ENCODE measurements around the gene GRSF1. TPM values are rescaled to one million over a fixed set of nuclear protein-coding genes. Genes with fewer than 3 reads are reported as not detected.
"Not testable (repeated sequence)": the region's sequence is repeated elsewhere in the genome, so short reads cannot be mapped to it uniquely, and the experiment has no call there.

GRSF1 gene
- total RNA-seq, 2 donors from 2014 or later = 107 to 132 TPM

- Mint-ChIP-seq H3K36me3 (ENCODE audit: insufficient read depth in 2 of 2) (no peaks in the 10 kb centered on the region), H3K27me3 (ENCODE audit: low read depth) (no peaks in the 10 kb centered on the region), H3K4me3 (peak overlapping the region; percentile 29 to 45), H3K4me1 (ENCODE audit: low read depth) (peaks cover 41% of the 10 kb centered on the region), H3K9me3 (no peaks in the 10 kb centered on the region), H3K27ac (no peak overlapping the region)
- no peak for ATAC-seq (replicated peaks in 1 of 2)
- peak in 1 of 2 donors; percentile 36 for DNase-seq
These were observed 4.5 kb upstream of the GRSF1 start for GRCh38 chr4:70844180-70844579.

GRCh38 chr4:70842761-70843435 is 3.2 kb upstream of the GRSF1 start:
- no peaks in the 10 kb centered on the region for H3K27me3 Mint-ChIP-seq (ENCODE audit: low read depth)
- no peak for DNase-seq
- ATAC-seq (replicated peaks in 1 of 2) = peak; percentile 6 to 28
- H3K36me3 Mint-ChIP-seq (ENCODE audit: insufficient read depth in 2 of 2) = peaks cover 0 to 4% of the 10 kb centered on the region in 2 donors
- H3K4me1 Mint-ChIP-seq (ENCODE audit: low read depth) = peaks cover 51% of the 10 kb centered on the region
- H3K9me3 Mint-ChIP-seq = no peaks in the 10 kb centered on the region
- H3K4me3 Mint-ChIP-seq = peak overlapping the region; percentile 39 to 52
- peak overlapping the region; percentile 22 for H3K27ac Mint-ChIP-seq

DNA sequence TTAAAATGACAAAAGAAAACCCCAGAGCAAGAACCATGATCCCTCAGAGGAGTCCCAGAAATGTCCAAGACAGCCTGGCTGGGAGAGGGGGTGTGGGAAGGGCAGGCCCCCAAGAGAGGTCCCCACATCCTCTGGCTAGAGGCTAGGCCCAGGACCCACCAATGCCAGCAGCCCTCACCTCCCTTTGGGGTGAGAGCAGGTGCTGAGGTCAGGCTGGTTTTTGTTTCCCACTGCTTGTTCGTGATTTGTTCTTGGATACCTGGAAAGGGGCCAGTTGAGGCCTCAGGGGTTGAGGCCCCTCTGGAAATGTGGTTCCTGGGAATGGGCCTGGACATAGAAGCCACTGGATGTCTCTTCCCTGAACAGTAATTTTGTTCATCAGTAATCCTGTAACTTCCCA is 2.3 kb upstream of the GRSF1 start:
- peaks cover 53% of the 10 kb centered on the region for H3K4me1 Mint-ChIP-seq (ENCODE audit: low read depth)
- no peak for DNase-seq
- no peaks in the 10 kb centered on the region for H3K27me3 Mint-ChIP-seq (ENCODE audit: low read depth)
- no peak for ATAC-seq (replicated peaks in 1 of 2)
- H3K27ac Mint-ChIP-seq = peak overlapping the region; percentile 22
- H3K4me3 Mint-ChIP-seq = no peak overlapping the region
- H3K36me3 Mint-ChIP-seq (ENCODE audit: insufficient read depth in 2 of 2) = peaks cover 2 to 4% of the 10 kb centered on the region in 2 donors
- H3K9me3 Mint-ChIP-seq = no peaks in the 10 kb centered on the region

GRCh38 chr4:70841211-70841610 is 1.5 kb upstream of the GRSF1 start:
- H3K9me3 Mint-ChIP-seq = no peaks in the 10 kb centered on the region
- no peak for DNase-seq
- peaks cover 60% of the 10 kb centered on the region for H3K4me1 Mint-ChIP-seq (ENCODE audit: low read depth)
- H3K27ac Mint-ChIP-seq = peak overlapping the region; percentile 19
- peaks cover 6 to 7% of the 10 kb centered on the region in 2 donors for H3K36me3 Mint-ChIP-seq (ENCODE audit: insufficient read depth in 2 of 2)
- peak overlapping the region; percentile 5 to 62 for H3K4me3 Mint-ChIP-seq
- ATAC-seq (replicated peaks in 1 of 2) = no peak
- no peaks in the 10 kb centered on the region for H3K27me3 Mint-ChIP-seq (ENCODE audit: low read depth)

- H3K27me3 Mint-ChIP-seq (ENCODE audit: low read depth); DNase-seq; ATAC-seq (replicated peaks in 1 of 2); H3K4me3 Mint-ChIP-seq; H3K36me3 Mint-ChIP-seq (ENCODE audit: insufficient read depth in 2 of 2); H3K9me3 Mint-ChIP-seq: not testable (repeated sequence)
- peak overlapping the region; percentile 15 for H3K27ac Mint-ChIP-seq
- H3K4me1 Mint-ChIP-seq (ENCODE audit: low read depth) = peaks cover 60% of the 10 kb centered on the region
These were observed 941 bp upstream of the GRSF1 start for GRCh38 chr4:70840631-70841030.

- Mint-ChIP-seq H3K4me3 (peak overlapping the region in 1 of 2 donors; percentile 22), H3K4me1 (ENCODE audit: low read depth) (peaks cover 60% of the 10 kb centered on the region)
- not testable (repeated sequence) for H3K27ac Mint-ChIP-seq; H3K27me3 Mint-ChIP-seq (ENCODE audit: low read depth); H3K36me3 Mint-ChIP-seq (ENCODE audit: insufficient read depth in 2 of 2); H3K9me3 Mint-ChIP-seq
- DNase-seq (peak; percentile 83 to 86), ATAC-seq (replicated peaks in 1 of 2) (peak; percentile 32 to 47)
These were observed 447 bp upstream of the GRSF1 start for GRCh38 chr4:70840137-70840536.

GRCh38 chr4:70838666-70839588 is 763 bp downstream of the GRSF1 start:
- Mint-ChIP-seq H3K27ac (peak overlapping the region; percentile 94), H3K4me1 (ENCODE audit: low read depth) (peaks cover 54% of the 10 kb centered on the region), H3K4me3 (peak overlapping the region; percentile 96 to 99), H3K27me3 (ENCODE audit: low read depth) (no peaks in the 10 kb centered on the region), H3K9me3 (no peaks in the 10 kb centered on the region), H3K36me3 (ENCODE audit: insufficient read depth in 2 of 2) (peaks cover 10 to 13% of the 10 kb centered on the region in 2 donors)
- DNase-seq = peak; percentile 73
- peak; percentile 59 to 60 for ATAC-seq (replicated peaks in 1 of 2)

GRCh38 chr4:70838204-70838603 is 1.5 kb downstream of the GRSF1 start:
- Mint-ChIP-seq H3K36me3 (ENCODE audit: insufficient read depth in 2 of 2) (peaks cover 11 to 15% of the 10 kb centered on the region in 2 donors), H3K4me3 (peak overlapping the region; percentile 96 to 99), H3K27ac (peak overlapping the region; percentile 94), H3K9me3 (no peaks in the 10 kb centered on the region), H3K4me1 (ENCODE audit: low read depth) (peaks cover 47% of the 10 kb centered on the region), H3K27me3 (ENCODE audit: low read depth) (no peaks in the 10 kb centered on the region)
- DNase-seq (no peak), ATAC-seq (replicated peaks in 1 of 2) (no peak)

DNA sequence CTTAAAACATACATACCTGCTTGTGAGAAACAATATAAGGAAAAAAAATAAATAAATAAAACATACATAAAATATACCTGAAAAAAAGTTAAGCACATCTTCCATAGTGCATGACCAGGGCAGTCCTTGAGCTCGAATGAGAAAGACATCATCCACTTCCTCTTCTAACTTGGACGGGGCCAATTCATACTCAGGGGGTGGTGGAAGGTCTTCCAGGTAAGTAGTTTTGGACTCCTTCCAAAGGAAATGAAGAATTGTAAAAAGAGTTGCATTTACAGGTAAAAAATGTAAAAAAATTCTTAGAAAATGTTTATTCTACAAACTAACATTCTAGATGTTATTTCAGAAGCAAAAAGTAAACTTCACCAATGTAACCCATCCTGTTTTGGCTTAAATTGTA is 3.6 kb downstream of the GRSF1 start:
- Mint-ChIP-seq H3K9me3 (no peaks in the 10 kb centered on the region), H3K36me3 (ENCODE audit: insufficient read depth in 2 of 2) (peaks cover 19 to 29% of the 10 kb centered on the region in 2 donors), H3K27me3 (ENCODE audit: low read depth) (no peaks in the 10 kb centered on the region), H3K27ac (peak overlapping the region; percentile 79), H3K4me1 (ENCODE audit: low read depth) (peaks cover 32% of the 10 kb centered on the region), H3K4me3 (peak overlapping the region; percentile 96 to 99)
- DNase-seq (no peak), ATAC-seq (replicated peaks in 1 of 2) (no peak)

DNA sequence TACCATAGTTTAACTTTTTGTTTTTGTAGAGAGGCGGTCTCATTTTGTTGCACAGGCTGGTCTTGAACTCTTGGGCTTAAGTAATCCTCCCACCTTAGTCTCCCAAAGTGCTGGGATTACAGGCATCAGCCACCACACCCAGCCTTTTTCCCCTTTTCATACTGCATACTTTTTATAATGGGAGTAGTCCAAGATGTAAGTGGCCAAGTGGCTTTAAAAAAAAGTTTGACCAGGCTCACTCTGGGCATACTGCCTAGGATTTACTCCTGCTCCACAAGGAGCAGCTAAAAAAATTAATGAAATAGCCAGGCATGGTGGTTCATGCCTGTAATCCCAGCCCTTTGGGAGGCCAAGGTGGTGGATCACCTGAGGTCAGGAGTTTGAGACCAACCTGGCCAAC is 6.0 kb downstream of the GRSF1 start:
- no peaks in the 10 kb centered on the region for H3K27me3 Mint-ChIP-seq (ENCODE audit: low read depth)
- peaks cover 28% of the 10 kb centered on the region for H3K4me1 Mint-ChIP-seq (ENCODE audit: low read depth)
- H3K36me3 Mint-ChIP-seq (ENCODE audit: insufficient read depth in 2 of 2) = peaks cover 18 to 38% of the 10 kb centered on the region in 2 donors
- H3K9me3 Mint-ChIP-seq = no peaks in the 10 kb centered on the region
- no peak overlapping the region for H3K4me3 Mint-ChIP-seq
- no peak for ATAC-seq (replicated peaks in 1 of 2)
- no peak overlapping the region for H3K27ac Mint-ChIP-seq
- no peak for DNase-seq

DNA sequence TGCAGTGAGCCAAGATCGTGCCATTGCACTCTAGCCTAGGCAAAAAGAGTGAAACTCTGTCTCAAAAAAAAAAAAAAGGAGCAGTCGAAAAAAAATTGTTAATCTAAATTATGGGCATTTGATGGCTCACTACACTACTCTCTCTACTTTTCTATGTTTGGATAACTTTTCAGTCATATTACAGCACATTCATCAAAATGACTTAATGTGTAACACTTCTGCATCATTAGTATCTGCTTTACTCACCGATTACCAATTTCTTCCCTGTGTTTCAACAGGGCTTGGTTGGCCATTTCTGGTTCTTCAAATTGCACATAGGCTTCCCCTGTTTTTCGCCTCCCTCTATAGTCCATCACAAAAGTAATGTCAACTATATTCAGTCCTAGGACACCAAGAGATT is 8.4 kb downstream of the GRSF1 start:
- Mint-ChIP-seq H3K4me3 (no peak overlapping the region), H3K27ac (no peak overlapping the region), H3K9me3 (no peaks in the 10 kb centered on the region), H3K4me1 (ENCODE audit: low read depth) (peaks cover 12% of the 10 kb centered on the region), H3K27me3 (ENCODE audit: low read depth) (no peaks in the 10 kb centered on the region), H3K36me3 (ENCODE audit: insufficient read depth in 2 of 2) (peaks cover 17 to 37% of the 10 kb centered on the region in 2 donors)
- DNase-seq (no peak), ATAC-seq (replicated peaks in 1 of 2) (peak in 1 of 2 donors; percentile 53)

- H3K36me3 Mint-ChIP-seq (ENCODE audit: insufficient read depth in 2 of 2) = peaks cover 17 to 48% of the 10 kb centered on the region in 2 donors
- peaks cover 11% of the 10 kb centered on the region for H3K4me1 Mint-ChIP-seq (ENCODE audit: low read depth)
- no peak for ATAC-seq (replicated peaks in 1 of 2)
- no peak for DNase-seq
- H3K27ac Mint-ChIP-seq = peak overlapping the region; percentile 42
- no peaks in the 10 kb centered on the region for H3K9me3 Mint-ChIP-seq
- H3K27me3 Mint-ChIP-seq (ENCODE audit: low read depth) = no peaks in the 10 kb centered on the region
- no peak overlapping the region for H3K4me3 Mint-ChIP-seq
These were observed 9.6 kb downstream of the GRSF1 start for GRCh38 chr4:70830054-70830453.

DNA sequence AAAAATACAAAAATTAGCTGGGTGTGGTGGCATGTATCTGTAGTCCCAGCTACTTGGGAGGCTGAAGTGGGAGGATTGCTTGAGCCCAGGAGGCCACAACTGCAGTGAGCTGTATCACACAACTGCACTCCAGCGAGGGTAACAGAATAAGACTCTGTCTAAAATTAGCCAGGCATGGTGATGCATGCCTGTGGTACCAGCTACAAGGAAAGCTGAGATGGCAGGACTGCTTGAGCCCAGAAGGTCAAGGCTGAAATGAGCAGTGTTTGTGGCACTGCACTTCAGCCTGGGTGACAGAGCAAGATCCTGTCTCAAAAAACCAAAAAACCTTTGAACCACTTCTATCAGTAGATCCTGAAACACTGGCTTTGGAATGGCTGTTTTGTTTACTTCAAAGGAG is 10.2 kb downstream of the GRSF1 start:
- no peaks in the 10 kb centered on the region for H3K27me3 Mint-ChIP-seq (ENCODE audit: low read depth)
- peak overlapping the region; percentile 42 for H3K27ac Mint-ChIP-seq
- peaks cover 15 to 47% of the 10 kb centered on the region in 2 donors for H3K36me3 Mint-ChIP-seq (ENCODE audit: insufficient read depth in 2 of 2)
- ATAC-seq (replicated peaks in 1 of 2) (no peak), DNase-seq (no peak)
- H3K4me3 Mint-ChIP-seq = no peak overlapping the region
- H3K9me3 Mint-ChIP-seq = no peaks in the 10 kb centered on the region
- peaks cover 11% of the 10 kb centered on the region for H3K4me1 Mint-ChIP-seq (ENCODE audit: low read depth)
